COLO829 (cell line): Measurements from ENCODE around the gene FAM83F.
"Not testable (repeated sequence)": the region's sequence is repeated elsewhere in the genome, so short reads cannot be mapped to it uniquely, and the experiment has no call there.

ENCODE experiments used
- DNase-seq: peaks from one replicate; pipeline ENCODE4 v3.0.0; 2012; ENCODE audit warnings: low spot score

The FAM83F gene

GRCh38 chr22:40015358-40015976, 20.7 kb downstream of the FAM83F start:
- DNase-seq: no peak

GRCh38 chr22:40018051-40018450, 23.3 kb downstream of the FAM83F start:
- no peak for DNase-seq

DNA sequence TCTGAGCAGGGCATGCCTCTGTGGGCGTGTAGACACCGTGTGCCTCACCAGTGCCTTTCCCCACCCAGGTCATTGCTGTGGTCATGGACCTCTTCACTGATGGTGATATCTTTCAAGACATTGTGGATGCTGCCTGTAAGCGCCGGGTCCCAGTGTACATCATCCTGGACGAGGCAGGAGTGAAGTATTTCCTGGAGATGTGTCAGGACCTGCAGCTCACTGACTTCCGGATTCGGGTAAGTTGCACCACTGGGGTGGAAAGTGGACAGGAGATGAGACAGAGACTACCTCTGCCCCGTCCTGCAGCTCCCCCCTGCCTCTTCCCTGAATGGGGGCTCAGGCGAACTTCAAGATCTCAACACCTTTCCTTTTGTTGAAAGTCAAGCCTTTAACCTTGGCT, 24.3 kb downstream of the FAM83F start:
- no peak for DNase-seq

DNA sequence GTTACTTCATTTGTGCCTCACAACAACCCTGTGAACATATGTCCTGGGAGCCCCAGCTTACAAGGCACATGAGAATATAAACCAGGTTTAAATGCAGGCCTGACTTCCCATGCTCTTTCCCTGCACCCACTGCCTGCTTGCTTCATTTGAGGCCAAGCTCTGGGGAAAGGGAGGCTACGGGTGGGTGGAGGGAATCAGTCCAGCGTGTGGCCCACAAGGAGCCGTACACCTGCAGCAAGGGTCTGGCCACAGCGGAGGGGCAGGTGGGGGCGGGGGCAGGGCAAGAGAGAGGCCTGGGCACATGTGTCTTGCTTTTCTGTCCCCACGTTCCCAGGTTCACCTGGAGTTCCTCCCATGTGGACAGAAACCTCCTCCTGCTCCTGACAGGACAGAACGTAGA, 26.2 kb downstream of the FAM83F start:
- DNase-seq: no peak

GRCh38 chr22:40021401-40022000, 26.7 kb downstream of the FAM83F start:
- no peak for DNase-seq

DNA sequence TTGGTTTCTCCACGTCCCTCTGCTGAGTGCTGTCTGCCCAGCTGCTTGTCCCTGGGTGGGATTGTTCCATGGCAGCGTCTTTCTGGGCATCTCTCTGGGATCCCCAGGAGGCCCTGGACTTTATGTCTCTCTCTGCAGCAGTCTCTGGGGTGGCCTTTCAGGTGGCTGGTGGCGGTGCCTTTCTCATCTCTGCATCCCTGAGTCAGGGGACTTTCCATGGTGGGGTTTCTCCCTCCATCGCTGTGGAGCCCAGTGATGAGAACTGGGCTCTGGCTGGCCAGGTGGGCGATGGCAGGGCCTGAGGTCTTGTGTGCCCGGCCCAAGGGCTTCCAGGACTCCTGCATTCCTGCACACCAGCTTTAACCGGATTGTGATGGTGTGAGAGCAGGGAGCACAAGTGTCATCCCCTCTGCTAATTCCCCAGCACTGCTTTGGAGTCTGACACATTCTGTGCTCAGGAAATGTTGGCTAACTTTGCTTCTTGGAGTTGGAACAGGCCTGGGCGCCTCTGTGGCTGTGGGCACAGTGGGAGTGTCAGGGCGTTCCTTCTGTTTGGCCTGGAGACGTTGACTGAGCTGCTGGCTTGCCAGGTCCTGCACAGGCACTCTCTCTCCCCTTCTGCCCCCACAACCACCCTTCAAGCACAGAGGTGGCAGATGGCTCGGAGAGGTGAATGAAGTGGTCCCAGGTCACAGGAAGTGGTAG, 27.9 kb downstream of the FAM83F start:
- DNase-seq: no peak

DNA sequence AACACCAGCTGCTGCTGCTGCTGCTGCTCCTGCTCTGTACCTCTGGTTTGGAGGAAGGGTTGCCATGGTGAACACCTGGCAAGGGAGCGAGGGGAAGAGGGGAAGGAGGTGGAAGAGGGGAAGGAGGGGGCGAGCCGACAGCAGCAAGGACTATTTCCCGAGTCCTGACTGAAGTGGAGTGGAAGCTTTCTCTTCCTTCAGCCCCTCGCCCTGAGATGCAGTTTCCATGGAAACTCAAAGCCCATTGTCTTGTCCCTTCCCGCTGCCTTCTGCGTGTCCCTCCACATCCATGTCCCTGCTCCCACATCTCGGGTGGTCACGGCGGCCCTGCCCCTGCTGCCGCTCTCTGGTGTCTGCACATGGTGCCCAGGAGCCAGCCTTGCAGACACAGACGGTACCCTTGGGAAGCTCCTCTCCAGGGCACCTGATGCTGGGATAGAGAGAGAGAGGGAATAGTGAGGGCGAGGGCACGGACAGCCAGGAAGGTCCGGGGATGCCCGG, 28.6 kb downstream of the FAM83F start:
- no peak for DNase-seq

DNA sequence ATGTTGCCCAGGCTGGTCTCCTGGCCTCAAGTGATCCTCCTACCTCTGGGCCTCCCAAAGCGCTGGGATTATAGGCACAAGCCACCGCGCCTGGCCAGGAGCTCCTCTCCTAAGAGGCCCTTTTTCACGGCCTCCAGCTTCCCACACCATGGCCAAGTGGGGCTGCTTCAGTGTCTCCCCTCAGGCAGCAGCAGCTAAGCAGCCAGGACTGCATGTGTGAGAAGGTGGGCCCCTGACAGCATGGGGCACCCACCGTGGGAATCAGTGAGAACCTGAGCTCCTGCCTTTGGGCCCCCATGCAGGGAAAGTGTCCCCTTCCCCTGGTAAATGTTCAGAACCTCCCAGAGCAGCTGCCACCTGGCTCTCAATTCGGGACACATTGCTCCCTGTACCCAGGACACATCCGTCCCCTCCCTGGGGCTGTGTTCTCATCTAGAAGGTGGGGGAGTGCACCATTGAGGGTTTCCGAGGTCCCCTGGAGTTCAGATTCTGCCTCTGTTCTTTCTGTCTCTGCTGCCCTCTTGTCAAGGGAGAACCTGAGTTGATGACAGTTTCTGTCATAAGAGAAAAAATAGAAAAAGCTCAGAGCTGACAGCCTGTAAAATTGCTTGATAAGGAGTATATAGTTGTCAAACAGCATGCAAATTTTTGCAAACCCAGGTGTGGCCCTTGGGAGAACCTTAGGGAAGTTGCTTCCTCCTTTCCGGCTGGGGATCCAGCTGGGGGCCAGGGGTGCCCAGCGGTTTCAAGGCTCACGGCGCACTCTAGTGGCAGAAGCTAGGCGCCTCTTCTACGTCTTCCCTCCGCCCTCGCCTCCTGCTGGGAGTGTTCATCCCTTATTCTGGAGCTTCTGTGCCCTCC, 29.7 kb downstream of the FAM83F start:
- peak; percentile 76 for DNase-seq

DNA sequence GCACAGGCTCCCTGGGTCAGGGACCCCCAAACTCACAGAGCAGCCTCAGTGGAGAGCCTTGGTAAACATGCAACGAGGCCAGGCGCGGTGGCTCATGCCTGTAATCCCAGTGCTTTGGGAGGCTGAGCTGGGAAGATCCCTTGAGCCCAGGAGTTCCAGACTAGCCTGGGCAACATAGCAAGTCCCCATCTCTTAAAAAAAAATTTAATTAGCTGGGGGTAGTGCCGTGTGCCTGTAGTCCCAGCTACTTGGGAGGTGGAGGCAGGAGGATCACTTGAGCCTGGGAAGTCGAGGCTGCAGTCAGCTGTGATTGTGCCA, 30.3 kb downstream of the FAM83F start:
- DNase-seq: not testable (repeated sequence)

DNA sequence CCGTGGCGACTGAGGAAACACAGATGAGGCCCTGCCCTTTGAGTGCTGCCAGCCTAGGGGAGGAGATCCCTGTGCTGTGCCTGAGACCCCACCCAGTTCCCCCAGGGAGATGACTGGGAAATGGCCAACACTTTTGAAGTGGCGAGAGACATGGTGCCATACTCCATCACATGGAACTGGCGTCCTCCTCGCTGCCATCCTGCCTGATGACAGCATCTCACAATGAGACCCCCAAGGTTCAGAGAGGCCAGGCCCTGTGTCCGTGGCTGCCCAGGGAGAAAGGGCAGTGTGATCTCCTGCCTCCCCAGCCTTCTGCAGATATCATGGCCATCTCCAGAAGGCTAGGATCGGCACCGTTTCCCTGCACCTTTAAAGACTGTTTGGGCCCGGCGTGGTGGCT, 31.1 kb downstream of the FAM83F start:
- DNase-seq: no peak

GRCh38 chr22:40026641-40027040, 31.9 kb downstream of the FAM83F start:
- DNase-seq: no peak

GRCh38 chr22:40027191-40028097, 32.7 kb downstream of the FAM83F start:
- no peak for DNase-seq

GRCh38 chr22:40028098-40028425, 33.3 kb downstream of the FAM83F start:
- DNase-seq: no peak

DNA sequence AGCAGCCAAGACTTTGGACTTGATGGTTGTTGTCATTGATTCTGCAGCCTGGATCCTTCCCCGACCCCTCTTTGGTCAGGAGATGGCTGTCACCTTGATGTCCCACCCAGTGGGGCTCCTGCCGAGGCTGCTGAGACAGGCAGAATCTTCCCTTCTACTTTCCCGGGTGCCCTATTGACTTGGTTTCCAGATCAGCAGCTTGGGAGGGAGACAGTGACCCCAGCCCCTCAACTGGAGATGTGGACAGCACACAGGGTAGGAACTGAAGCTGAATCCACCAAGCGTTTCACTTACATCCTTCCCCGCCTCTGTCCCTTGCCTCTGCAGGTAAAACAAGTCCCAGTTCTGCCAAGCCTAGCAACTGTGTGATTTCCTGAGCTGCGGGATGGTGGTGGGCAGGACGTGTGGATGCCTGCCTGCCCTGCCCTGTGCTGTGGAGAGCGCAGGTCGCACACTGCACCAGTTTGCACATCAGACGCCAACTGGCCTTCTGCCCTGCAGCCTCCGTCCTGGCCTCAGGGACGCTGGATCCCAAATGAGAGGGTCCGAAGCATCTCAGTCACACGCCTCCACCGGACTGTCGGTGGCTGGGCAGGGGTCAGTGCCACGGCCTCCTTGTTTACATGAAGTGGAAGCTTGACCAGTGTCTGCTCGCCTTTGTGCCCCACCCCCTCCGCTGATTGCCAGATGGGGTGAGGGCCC, 34.6 kb downstream of the FAM83F start:
- no peak for DNase-seq

GRCh38 chr22:40030026-40030757, 35.4 kb downstream of the FAM83F start:
- DNase-seq: no peak

DNA sequence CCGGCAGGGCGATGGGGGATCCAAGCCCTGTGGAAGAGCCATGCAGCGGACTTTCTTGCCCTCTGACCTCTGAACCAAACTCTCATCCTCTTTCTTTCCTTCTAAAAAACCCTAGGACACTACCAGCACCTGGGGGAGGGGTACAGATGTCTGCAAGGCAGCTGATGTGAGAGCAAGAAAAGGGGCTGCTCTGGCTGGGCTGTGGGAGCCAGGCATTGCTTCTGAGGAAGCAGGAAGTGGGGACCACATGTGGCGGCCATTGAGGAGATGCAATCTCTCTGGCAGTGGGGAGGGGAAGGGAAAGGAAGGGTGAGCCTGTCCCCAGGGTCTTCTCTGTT, 36.0 kb downstream of the FAM83F start:
- no peak for DNase-seq

DNA sequence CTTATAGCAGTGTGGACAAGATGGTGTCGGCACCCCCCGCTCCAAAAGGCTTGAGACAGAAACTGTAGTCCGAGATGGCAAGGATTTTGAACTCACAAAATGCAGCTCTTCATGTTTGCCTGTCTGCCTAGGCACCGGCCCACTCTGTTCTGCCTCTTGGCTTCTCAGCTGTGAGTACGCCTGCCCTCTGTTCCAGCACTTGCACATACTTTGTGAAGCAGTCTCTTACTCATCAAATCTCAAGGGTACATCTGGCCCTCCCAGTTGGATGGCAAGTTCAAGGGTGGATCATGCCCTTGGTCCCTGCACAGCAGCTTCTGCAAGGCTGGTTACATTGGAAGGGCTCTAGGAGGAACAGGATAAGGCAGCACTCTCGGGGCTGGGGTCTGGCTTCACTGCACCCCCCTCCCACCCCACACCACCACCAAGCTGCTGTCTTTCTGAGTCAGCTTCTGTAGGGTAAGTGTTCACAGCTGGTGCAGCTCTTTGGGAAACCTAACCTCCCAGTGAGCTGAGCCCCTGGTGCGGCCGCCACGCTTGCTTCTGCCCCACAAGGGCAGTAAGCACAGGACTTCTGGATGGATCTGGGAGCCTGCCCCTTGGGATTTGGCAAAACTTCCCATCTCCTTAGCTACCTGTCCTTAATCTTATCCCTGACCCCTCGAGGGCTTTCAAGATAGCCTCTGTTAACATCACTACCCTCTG, 37.2 kb downstream of the FAM83F start:
- DNase-seq: no peak

- DNase-seq: no peak
These were observed 39.0 kb downstream of the FAM83F start for GRCh38 chr22:40033586-40034380.

DNA sequence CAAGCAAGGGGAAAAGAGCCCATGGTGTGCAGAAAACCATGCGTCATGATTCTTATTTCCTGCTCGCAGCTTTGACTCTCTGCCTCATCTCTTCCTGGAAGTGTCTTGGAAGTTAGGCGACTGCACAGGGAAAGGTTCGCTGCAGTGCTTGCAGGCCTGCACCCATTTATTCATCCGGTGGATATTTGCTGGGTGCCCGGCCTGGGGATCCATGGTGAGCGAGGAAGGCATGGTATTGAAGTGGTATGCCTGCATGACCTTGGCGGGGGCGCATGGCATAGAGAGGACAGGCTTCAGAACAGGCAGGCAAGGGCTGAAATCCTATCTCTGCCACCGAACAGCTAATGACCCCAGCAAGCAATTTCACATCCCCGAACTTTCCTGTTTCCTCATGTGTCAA, 40.6 kb downstream of the FAM83F start:
- DNase-seq: no peak
